Fibroblast of pulmonary artery (primary cell): Measurements from ENCODE around the gene LLGL1.

Source experiments
- DNase-seq: peaks from one replicate; pipeline ENCODE4 v3.0.0-alpha.2; 2010; ENCODE audit warnings: low read depth
- H3K4me3 ChIP-seq: replicated peaks from 2 replicates; pipeline ENCODE4 v1.5.1; 2011; ENCODE audit warnings: low read depth, mild to moderate bottlenecking, control low read depth, low read length, moderate library complexity
- CTCF ChIP-seq: IDR thresholded peaks from 2 replicates; pipeline ENCODE4 v1.5.1; 2011; ENCODE audit warnings: mild to moderate bottlenecking, control low read depth, low read length, inconsistent platforms; ENCODE audit errors: missing control alignments

LLGL1 gene

GRCh38 chr17:18263885-18264682 lies 38.6 kb downstream of the LLGL1 start:
- TF ChIP-seq CTCF: no peak
- H3K4me3 ChIP-seq: no peak overlapping the region
- DNase-seq: no peak

GRCh38 chr17:18267366-18267765 lies 41.9 kb downstream of the LLGL1 start:
- no peak overlapping the region for H3K4me3 ChIP-seq
- no peak for TF ChIP-seq CTCF
- DNase-seq: no peak

- peak; percentile 16 for DNase-seq
These were observed 42.7 kb downstream of the LLGL1 start for GRCh38 chr17:18267927-18268711.

GRCh38 chr17:18270046-18270931 lies 44.9 kb downstream of the LLGL1 start:
- TF ChIP-seq CTCF: no peak
- DNase-seq: no peak
- no peak overlapping the region for H3K4me3 ChIP-seq

More at GRCh38 chr17:18267927-18268711, 42.7 kb downstream of the LLGL1 start:
- no peak overlapping the region for H3K4me3 ChIP-seq
- TF ChIP-seq CTCF: no peak

- H3K4me3 ChIP-seq: no peak overlapping the region
- DNase-seq: no peak
- TF ChIP-seq CTCF: no peak
These were observed 51.6 kb downstream of the LLGL1 start for GRCh38 chr17:18277076-18277475.

- no peak for TF ChIP-seq CTCF
- peak; percentile 60 for DNase-seq
- no peak overlapping the region for H3K4me3 ChIP-seq
These were observed 53.4 kb downstream of the LLGL1 start for GRCh38 chr17:18278867-18279266.
